ENCODE measurements around the gene KIF24.

GRCh38 chr9:34318163-34318790 lies 10.8 kb downstream of the KIF24 start:
- TF ChIP-seq EZH2 (IDR thresholded peaks at IDR 0.05; ENCODE audit: low read length, missing control alignments), result no peak
- TF ChIP-seq, protein P1, sequence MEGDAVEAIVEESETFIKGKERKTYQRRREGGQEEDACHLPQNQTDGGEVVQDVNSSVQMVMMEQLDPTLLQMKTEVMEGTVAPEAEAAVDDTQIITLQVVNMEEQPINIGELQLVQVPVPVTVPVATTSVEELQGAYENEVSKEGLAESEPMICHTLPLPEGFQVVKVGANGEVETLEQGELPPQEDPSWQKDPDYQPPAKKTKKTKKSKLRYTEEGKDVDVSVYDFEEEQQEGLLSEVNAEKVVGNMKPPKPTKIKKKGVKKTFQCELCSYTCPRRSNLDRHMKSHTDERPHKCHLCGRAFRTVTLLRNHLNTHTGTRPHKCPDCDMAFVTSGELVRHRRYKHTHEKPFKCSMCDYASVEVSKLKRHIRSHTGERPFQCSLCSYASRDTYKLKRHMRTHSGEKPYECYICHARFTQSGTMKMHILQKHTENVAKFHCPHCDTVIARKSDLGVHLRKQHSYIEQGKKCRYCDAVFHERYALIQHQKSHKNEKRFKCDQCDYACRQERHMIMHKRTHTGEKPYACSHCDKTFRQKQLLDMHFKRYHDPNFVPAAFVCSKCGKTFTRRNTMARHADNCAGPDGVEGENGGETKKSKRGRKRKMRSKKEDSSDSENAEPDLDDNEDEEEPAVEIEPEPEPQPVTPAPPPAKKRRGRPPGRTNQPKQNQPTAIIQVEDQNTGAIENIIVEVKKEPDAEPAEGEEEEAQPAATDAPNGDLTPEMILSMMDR (conservative IDR thresholded peaks at IDR 0.05 in 1 of 2, IDR thresholded peaks at IDR 0.05 in 1 of 2; ENCODE audit: low read depth in 1 of 2, low read length in 2 of 2), result no peak
